HEK293T (cell line): ENCODE results near the gene TNRC6C.

Source experiments
- ARNT ChIP-seq: fragments of 450-650 bp; IDR thresholded peaks from 2 replicates; pipeline ENCODE4 v1.6.1; 2017; ENCODE audit warnings: mild to moderate bottlenecking
- BHLHE40 ChIP-seq: fragments of 450-650 bp; IDR thresholded peaks from 2 replicates; pipeline ENCODE4 v1.6.1; 2016; ENCODE audit warnings: mild to moderate bottlenecking, moderate library complexity, borderline replicate concordance
- ELF4 ChIP-seq: fragments of 450-650 bp; IDR thresholded peaks from 2 replicates; pipeline ENCODE4 v1.6.1; 2017; ENCODE audit warnings: antibody characterized with exemption
- SP1 ChIP-seq: fragments of 450-650 bp; IDR thresholded peaks from 2 replicates; pipeline ENCODE4 v1.6.1; 2017
- ZNF384 ChIP-seq: fragments of 450-650 bp; IDR thresholded peaks from 2 replicates; pipeline ENCODE4 v1.6.1; 2016
- TF ChIP-seq, protein P1 (sequence below): fragments of 450-650 bp; IDR thresholded peaks from 2 replicates; pipeline ENCODE4 v1.6.1; 2016

DNA sequence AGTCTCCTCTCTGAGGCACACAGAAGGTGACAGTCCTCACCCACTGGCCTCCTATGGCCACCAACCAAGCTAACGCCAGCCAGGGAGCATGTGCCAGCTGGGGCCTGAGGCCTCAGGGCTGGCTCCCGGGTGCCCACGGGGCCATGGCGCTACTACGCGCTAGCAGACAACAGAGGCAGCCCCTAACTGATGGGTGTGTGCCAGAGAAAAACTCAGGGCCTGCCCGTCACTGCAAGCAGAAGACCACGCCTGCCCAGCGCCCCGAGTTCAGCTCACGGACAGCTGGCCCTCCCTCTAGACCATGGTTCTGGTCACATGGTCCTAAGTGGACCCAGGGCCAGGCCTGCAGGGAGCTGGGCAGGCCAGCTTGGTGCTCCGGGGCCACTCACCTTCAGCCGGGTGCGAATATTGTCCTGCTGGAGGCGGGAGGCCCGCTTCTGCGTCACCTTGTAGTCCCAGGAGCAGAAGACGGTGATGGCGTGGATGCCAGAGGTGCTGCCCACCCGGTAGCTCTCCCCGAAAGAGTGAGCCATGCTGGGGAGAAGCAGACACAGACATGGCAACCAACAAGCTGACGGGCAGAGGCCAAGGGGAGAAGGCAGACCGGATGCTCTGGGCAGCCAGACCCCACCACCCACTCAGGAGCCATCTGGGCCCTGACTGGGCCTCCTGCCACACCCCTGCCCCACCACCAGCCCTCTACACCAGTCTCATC lies 163.9 kb downstream of the TNRC6C start:
- no peak for TF ChIP-seq ELF4
- TF ChIP-seq, protein P1, sequence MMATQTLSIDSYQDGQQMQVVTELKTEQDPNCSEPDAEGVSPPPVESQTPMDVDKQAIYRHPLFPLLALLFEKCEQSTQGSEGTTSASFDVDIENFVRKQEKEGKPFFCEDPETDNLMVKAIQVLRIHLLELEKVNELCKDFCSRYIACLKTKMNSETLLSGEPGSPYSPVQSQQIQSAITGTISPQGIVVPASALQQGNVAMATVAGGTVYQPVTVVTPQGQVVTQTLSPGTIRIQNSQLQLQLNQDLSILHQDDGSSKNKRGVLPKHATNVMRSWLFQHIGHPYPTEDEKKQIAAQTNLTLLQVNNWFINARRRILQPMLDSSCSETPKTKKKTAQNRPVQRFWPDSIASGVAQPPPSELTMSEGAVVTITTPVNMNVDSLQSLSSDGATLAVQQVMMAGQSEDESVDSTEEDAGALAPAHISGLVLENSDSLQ, result no peak
- TF ChIP-seq ZNF384, result no peak
- no peak for TF ChIP-seq SP1
- TF ChIP-seq ARNT, result no peak
- TF ChIP-seq BHLHE40, result no peak
